Measurements from ENCODE around the gene CAPN12. TPM values are rescaled to one million over a fixed set of nuclear protein-coding genes. Genes with fewer than 3 reads are reported as not detected.

CAPN12 gene
- total and polyA plus RNA-seq, 2 of the 4 experiments (the other 2 are of a cell fraction) = 0.18 to 0.97 TPM

DNA sequence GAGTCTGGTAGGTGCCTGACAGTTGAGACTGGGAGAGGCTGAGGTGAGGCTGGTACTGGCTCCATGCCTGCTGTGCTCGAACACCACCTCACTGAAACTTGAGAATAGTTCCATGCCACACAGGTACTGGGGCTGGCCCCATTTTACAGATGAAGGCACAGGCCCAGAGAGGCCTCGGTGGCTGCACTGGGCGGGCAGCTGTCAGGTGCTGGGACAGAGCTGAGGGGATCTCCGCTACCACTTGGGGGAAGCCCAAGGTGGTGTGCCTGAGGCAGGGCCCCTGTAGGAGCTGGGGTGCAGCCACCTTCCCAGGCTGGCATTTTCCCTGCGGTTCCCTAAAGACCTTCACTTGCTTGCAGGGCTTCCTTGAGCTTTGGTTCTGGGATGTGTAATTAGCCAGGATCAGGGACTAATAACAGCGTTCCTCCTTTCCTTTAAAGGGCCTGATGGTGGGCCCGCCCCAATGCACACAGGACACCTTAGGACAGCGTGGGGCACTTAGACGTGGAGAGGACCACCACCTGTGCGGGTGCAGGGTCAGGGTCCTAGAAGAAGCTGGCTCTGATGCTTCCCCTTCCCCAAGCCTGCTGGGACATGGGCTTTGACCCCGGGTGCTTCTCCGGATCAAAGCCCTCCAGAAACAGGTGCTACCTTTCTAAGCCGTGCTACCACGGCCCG is 23.6 kb downstream of the CAPN12 start:
- no peak overlapping the region for H2BK5ac ChIP-seq (ENCODE audit: low read depth, low read length, poor library complexity, severe bottlenecking)
- no peak overlapping the region for H4K8ac ChIP-seq (ENCODE audit: low read depth in 2 of 2, low read length in 2 of 2)
- DNase-seq (no peak), ATAC-seq (ENCODE audit: low read depth) (no peak)
- in situ Hi-C loops (cut with MboI; ENCODE audit: low sequenced_read_pairs) (no loop called here), dilution Hi-C loops (cut with HindIII; ENCODE audit: low sequenced_read_pairs, unreplicated experiment) (no loop called here), intact Hi-C loops (cut with micrococcal nuclease) (no loop called here)
- ChIA-PET CTCF (no interaction called here), POLR2A (ENCODE audit: unreplicated experiment) (no interaction called here)
- no peak overlapping the region for H4K91ac ChIP-seq (ENCODE audit: insufficient read depth, low read depth, low read length)
- H3K9ac ChIP-seq (ENCODE audit: low read depth, low read length) = no peak overlapping the region
- H2BK15ac ChIP-seq (ENCODE audit: low read depth, low read length) = no peak overlapping the region
- H3K27ac ChIP-seq (ENCODE audit: insufficient read depth, low read length) = no peak overlapping the region
- WGBS, 2 experiments (ENCODE audit: extremely low coverage in 2 of 2, insufficient read length in 1 of 2) = 80% methylated on average over 2 of the region's 15 CpGs; no CpG with 5 or more reads in 1 of the 2 experiments
- no peak overlapping the region for H3K56ac ChIP-seq (ENCODE audit: extremely low read depth, insufficient read depth, low read length)
- H3K79me1 ChIP-seq (ENCODE audit: low read depth in 1 of 2, low read length in 2 of 2) = peaks cover 45 to 83% of the 10 kb centered on the region in 2 experiments
- no peak overlapping the region for H3K18ac ChIP-seq (ENCODE audit: low read depth, low read length)
- H2AFZ ChIP-seq (replicated peaks; ENCODE audit: low read length, poor library complexity) = peak overlapping the region; percentile 65
- H2BK20ac ChIP-seq (ENCODE audit: low read depth, low read length) = no peak overlapping the region
- H3K36me3 ChIP-seq (ENCODE audit: control insufficient read depth, insufficient read depth, low read length) = peaks cover 93% of the 10 kb centered on the region
- H3K9me3 ChIP-seq (ENCODE audit: control insufficient read depth, insufficient read depth, low read length) = no peaks in the 10 kb centered on the region
- no peaks in the 10 kb centered on the region for H3K27me3 ChIP-seq (ENCODE audit: control insufficient read depth, insufficient read depth, low read length)
- H3K4me2 ChIP-seq (ENCODE audit: low read depth, low read length) = no peak overlapping the region
- no peak overlapping the region for H3K4ac ChIP-seq (ENCODE audit: low read depth, low read length)
- H3K4me1 ChIP-seq (ENCODE audit: control insufficient read depth, insufficient read depth, low read length) = peaks cover 7% of the 10 kb centered on the region; the same call in 1 of the 2 replicates
- peaks cover 9% of the 10 kb centered on the region; the same call in 1 of the 2 replicates for H3K9me1 ChIP-seq (ENCODE audit: insufficient read depth, low read length)
- no peak overlapping the region for H3K14ac ChIP-seq (replicated peaks; ENCODE audit: low read depth, low read length)
- H3K23ac ChIP-seq (ENCODE audit: low read depth, low read length) = no peak overlapping the region
- no TSS peak for BruUV-seq (replicated peaks)
- H2AK9ac ChIP-seq (replicated peaks; ENCODE audit: low read depth, low read length, poor library complexity) = peak overlapping the region; percentile 19
- H2AK5ac ChIP-seq (ENCODE audit: low read depth, low read length) = no peak overlapping the region
- H4K5ac ChIP-seq (ENCODE audit: low read depth, low read length) = no peak overlapping the region
- H3K4me3 ChIP-seq (ENCODE audit: insufficient read depth, low read depth, low read length) = no peak overlapping the region
- no peak for TF ChIP-seq SMC3 (IDR thresholded peaks at IDR 0.05; ENCODE audit: low read depth, low read length)
- TF ChIP-seq USF2 (IDR thresholded peaks at IDR 0.05; ENCODE audit: low read depth, low read length) = no peak
- TF ChIP-seq CHD1 (IDR thresholded peaks at IDR 0.05; ENCODE audit: low read depth, low read length) = no peak
- TF ChIP-seq BHLHE40 (IDR thresholded peaks at IDR 0.05; ENCODE audit: low read depth, low read length) = no peak
- no peak for TF ChIP-seq MAZ (IDR thresholded peaks at IDR 0.05; ENCODE audit: borderline replicate concordance, low read depth, low read length)
- TF ChIP-seq, protein P1, sequence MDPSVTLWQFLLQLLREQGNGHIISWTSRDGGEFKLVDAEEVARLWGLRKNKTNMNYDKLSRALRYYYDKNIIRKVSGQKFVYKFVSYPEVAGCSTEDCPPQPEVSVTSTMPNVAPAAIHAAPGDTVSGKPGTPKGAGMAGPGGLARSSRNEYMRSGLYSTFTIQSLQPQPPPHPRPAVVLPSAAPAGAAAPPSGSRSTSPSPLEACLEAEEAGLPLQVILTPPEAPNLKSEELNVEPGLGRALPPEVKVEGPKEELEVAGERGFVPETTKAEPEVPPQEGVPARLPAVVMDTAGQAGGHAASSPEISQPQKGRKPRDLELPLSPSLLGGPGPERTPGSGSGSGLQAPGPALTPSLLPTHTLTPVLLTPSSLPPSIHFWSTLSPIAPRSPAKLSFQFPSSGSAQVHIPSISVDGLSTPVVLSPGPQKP (IDR thresholded peaks at IDR 0.05; ENCODE audit: borderline replicate concordance, low read depth, low read length) = no peak
- no peak for TF ChIP-seq RCOR1 (IDR thresholded peaks at IDR 0.05; ENCODE audit: insufficient replicate concordance, low read length)
- TF ChIP-seq RFX5 (IDR thresholded peaks at IDR 0.05; ENCODE audit: low read depth, low read length) = no peak
- no peak for TF ChIP-seq CTCF (conservative IDR thresholded peaks at IDR 0.05; ENCODE audit: low read depth, low read length)
- no peak for TF ChIP-seq CEBPB (IDR thresholded peaks at IDR 0.05; ENCODE audit: low read depth, low read length)
- no peak for TF ChIP-seq NFE2L2 (IDR thresholded peaks at IDR 0.05; ENCODE audit: low read depth, low read length)
- no peak for TF ChIP-seq MAFK (IDR thresholded peaks at IDR 0.05; ENCODE audit: low read depth, low read length)
- TF ChIP-seq RAD21 (IDR thresholded peaks at IDR 0.05; ENCODE audit: low read length) = no peak
- TF ChIP-seq POLR2A (IDR thresholded peaks at IDR 0.05; ENCODE audit: low read depth, low read length) = no peak
- TF ChIP-seq FOS (IDR thresholded peaks at IDR 0.05; ENCODE audit: low read depth, low read length) = no peak
- no peak for TF ChIP-seq MXI1 (IDR thresholded peaks at IDR 0.05; ENCODE audit: borderline replicate concordance, low read depth, low read length)
- no peak overlapping the region for H2BK120ac ChIP-seq (ENCODE audit: low read depth, low read length)
- peaks cover 40% of the 10 kb centered on the region for H4K20me1 ChIP-seq (ENCODE audit: insufficient read depth, low read length)

Data from IMR-90 (cell line).